VCaP (cell line): Measurements from ENCODE around the gene PADI1.

Source experiments
- H3K27ac ChIP-seq: fragments of 450-650 bp; 2 replicates; pipeline ENCODE4 v1.5.1; 2017
- CTCF ChIP-seq: fragments of 450-650 bp; conservative IDR thresholded peaks from 2 replicates; pipeline ENCODE4 v1.5.1; 2017; ENCODE audit warnings: mild to moderate bottlenecking, moderate library complexity

The PADI1 gene

GRCh38 chr1:17184822-17185484 is 20.0 kb upstream of the PADI1 start:
- no peak overlapping the region for H3K27ac ChIP-seq
- no peak for TF ChIP-seq CTCF

DNA sequence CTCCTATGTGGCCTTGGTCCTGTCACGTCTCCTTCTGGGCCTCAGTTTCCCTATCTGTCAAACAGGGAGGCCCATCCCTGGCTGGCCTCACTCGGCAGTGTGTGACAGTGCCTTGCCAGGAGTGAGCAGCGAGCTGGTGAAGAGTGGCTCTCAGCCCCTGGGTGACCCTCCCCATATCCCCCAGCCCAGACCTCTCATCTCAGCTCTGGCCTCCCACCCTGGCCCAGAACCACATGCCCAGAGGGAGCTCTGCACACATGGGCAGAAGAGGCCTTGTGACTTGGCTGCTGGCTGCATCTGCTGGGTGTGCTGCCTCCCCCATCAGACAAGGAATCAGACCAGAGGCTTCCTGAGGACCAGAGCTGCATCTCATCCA is 19.5 kb upstream of the PADI1 start:
- H3K27ac ChIP-seq = no peak overlapping the region
- no peak for TF ChIP-seq CTCF

- TF ChIP-seq CTCF = no peak
- no peak overlapping the region for H3K27ac ChIP-seq
These were observed 18.6 kb upstream of the PADI1 start for GRCh38 chr1:17186216-17186909.

GRCh38 chr1:17187051-17187450 is 17.9 kb upstream of the PADI1 start:
- no peak for TF ChIP-seq CTCF
- no peak overlapping the region for H3K27ac ChIP-seq

DNA sequence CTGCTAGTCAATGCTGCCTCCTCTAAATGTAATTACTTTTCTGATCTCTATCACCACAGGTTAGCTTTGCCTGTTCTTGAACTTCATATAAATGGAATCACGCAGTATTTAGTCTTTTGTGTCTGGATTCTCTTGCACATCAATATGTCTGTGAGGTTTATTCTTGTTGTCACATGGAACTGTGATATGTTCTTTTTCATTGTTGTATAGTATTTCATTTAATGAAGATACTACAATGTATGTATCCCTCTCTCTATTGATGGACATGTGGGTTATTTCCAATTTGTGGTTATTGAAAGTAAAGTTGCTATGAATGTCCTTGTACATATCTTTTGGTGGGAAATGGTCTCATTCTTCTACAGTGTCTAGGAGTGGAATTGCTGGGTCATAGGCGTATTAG is 16.7 kb upstream of the PADI1 start:
- no peak overlapping the region for H3K27ac ChIP-seq

DNA sequence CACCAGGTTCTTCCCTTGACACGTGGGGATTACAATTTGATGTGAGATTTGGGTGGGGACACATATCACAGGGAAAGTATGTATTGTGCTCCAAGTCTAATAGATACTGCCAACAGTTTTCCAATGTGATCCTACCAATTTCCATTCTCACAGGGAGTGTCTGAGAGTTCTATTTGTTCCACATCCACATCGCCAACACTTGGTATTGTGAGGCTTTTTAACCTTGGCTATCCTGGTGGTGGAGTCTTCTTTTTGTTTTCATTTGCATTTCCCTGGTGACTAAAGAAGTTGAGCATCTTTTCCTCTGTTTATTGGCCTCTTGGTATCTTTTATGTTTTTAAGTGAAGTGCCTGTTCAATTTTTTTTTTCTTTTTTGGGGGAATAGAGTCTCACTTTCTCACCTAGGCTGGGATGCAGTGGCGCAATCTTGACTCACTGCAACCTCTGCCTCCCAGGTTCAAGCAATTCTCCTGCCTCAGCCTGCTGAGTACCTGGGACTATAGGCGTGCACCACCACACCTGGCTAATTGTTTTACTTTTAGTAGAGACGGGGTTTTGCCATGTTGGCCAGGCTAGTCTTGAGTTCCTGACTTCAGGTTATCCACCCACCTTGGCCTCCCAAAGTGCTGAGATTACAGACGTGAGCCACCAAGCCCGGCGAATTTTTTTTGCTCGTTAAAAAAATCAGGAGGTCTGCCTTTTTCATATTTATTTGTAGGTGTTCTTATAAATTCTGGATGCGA is 15.9 kb upstream of the PADI1 start:
- TF ChIP-seq CTCF = no peak
- no peak overlapping the region for H3K27ac ChIP-seq

More for the DNA sequence above, 16.7 kb upstream of the PADI1 start:
- TF ChIP-seq CTCF = no peak

DNA sequence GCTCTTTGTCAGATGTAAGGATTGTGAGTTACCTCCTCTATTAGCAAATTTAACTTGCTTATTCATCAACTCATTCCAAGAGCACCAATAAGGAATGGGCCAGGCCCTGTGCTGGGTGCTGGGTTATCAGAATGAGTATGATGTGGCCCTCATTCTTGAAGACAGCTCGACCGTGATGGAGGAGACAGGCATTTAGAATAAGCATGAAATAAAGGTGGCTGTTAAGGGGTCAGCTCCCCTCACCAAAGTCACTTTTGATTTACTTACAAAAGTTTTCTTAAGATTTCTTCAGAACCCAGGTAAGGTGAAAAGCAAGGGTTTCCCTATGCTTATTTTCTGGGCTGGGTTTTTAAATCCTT is 15.3 kb upstream of the PADI1 start:
- TF ChIP-seq CTCF = no peak
- H3K27ac ChIP-seq = no peak overlapping the region
